ENCODE data around the gene SMDT1. TPM values are rescaled to one million over a fixed set of nuclear protein-coding genes. Genes with fewer than 3 reads are reported as not detected.

SMDT1 gene
- polyA plus RNA-seq, 1 of the 3 experiments (the other 2 are of a cell fraction): 29.8 TPM

GRCh38 chr22:42064629-42065028 is 14.9 kb upstream of the SMDT1 start:
- no peaks in the 10 kb centered on the region for H4K20me1 ChIP-seq (ENCODE audit: insufficient read depth)
- POLR2A ChIA-PET: no interaction called here
- H3K4me2 ChIP-seq: no peak overlapping the region
- H3K9me2 ChIP-seq: no peaks in the 10 kb centered on the region
- no peak overlapping the region for H2AFZ ChIP-seq (ENCODE audit: low read depth)
- no peaks in the 10 kb centered on the region for H3K79me2 ChIP-seq (ENCODE audit: insufficient read depth)
- H3K27ac ChIP-seq (ENCODE audit: low read depth in 2 of 2, low read length in 1 of 2): no peak overlapping the region
- 100% methylated on average over 1 of the region's 1 CpG for WGBS (ENCODE audit: low lambda C conversion rate)
- peaks cover 0 to under 1% of the 10 kb centered on the region in 2 experiments; a peak in 1 of 4 replicates for H3K4me1 ChIP-seq (ENCODE audit: control insufficient read depth in 1 of 2, insufficient read depth in 2 of 2, low read depth in 1 of 2, low read length in 1 of 2)
- CTCF ChIA-PET: no interaction called here
- H3K9me3 ChIP-seq: no peaks in the 10 kb centered on the region
- TF ChIP-seq, protein P1, sequence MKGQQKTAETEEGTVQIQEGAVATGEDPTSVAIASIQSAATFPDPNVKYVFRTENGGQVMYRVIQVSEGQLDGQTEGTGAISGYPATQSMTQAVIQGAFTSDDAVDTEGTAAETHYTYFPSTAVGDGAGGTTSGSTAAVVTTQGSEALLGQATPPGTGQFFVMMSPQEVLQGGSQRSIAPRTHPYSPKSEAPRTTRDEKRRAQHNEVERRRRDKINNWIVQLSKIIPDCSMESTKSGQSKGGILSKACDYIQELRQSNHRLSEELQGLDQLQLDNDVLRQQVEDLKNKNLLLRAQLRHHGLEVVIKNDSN (IDR thresholded peaks at IDR 0.05; ENCODE audit: borderline replicate concordance, low read depth): no peak
- TF ChIP-seq RAD21 (IDR thresholded peaks at IDR 0.05; ENCODE audit: low read length) (no peak), FOXJ3 (CRISPR knock-in tag; IDR thresholded peaks at IDR 0.05) (no peak), MEF2A (IDR thresholded peaks at IDR 0.05; ENCODE audit: borderline replicate concordance, low read depth) (no peak), GABPA (IDR thresholded peaks at IDR 0.05; ENCODE audit: low read depth) (no peak), TAF1 (IDR thresholded peaks at IDR 0.05; ENCODE audit: borderline replicate concordance, low read depth, low read length) (no peak), NFIC (IDR thresholded peaks at IDR 0.05; ENCODE audit: borderline replicate concordance) (no peak)
- TF ChIP-seq, protein P2, sequence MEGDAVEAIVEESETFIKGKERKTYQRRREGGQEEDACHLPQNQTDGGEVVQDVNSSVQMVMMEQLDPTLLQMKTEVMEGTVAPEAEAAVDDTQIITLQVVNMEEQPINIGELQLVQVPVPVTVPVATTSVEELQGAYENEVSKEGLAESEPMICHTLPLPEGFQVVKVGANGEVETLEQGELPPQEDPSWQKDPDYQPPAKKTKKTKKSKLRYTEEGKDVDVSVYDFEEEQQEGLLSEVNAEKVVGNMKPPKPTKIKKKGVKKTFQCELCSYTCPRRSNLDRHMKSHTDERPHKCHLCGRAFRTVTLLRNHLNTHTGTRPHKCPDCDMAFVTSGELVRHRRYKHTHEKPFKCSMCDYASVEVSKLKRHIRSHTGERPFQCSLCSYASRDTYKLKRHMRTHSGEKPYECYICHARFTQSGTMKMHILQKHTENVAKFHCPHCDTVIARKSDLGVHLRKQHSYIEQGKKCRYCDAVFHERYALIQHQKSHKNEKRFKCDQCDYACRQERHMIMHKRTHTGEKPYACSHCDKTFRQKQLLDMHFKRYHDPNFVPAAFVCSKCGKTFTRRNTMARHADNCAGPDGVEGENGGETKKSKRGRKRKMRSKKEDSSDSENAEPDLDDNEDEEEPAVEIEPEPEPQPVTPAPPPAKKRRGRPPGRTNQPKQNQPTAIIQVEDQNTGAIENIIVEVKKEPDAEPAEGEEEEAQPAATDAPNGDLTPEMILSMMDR (IDR thresholded peaks at IDR 0.05): no peak
- TF ChIP-seq, protein P3, sequence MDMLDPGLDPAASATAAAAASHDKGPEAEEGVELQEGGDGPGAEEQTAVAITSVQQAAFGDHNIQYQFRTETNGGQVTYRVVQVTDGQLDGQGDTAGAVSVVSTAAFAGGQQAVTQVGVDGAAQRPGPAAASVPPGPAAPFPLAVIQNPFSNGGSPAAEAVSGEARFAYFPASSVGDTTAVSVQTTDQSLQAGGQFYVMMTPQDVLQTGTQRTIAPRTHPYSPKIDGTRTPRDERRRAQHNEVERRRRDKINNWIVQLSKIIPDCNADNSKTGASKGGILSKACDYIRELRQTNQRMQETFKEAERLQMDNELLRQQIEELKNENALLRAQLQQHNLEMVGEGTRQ (IDR thresholded peaks at IDR 0.05; ENCODE audit: borderline replicate concordance, low read depth, low read length): no peak
- DNase-seq: no peak
- H3F3A ChIP-seq (replicated peaks; ENCODE audit: insufficient read depth): no peaks in the 10 kb centered on the region
- H3K27me3 ChIP-seq (ENCODE audit: insufficient read depth): no peaks in the 10 kb centered on the region
- H3K9ac ChIP-seq: no peak overlapping the region
- H3K36me3 ChIP-seq (replicated peaks in 1 of 2; ENCODE audit: control insufficient read depth in 1 of 2, insufficient read depth in 2 of 2, low read length in 1 of 2): no peaks in the 10 kb centered on the region
- H3K4me3 ChIP-seq (ENCODE audit: low read depth in 2 of 2, low read length in 1 of 2): no peak overlapping the region

DNA sequence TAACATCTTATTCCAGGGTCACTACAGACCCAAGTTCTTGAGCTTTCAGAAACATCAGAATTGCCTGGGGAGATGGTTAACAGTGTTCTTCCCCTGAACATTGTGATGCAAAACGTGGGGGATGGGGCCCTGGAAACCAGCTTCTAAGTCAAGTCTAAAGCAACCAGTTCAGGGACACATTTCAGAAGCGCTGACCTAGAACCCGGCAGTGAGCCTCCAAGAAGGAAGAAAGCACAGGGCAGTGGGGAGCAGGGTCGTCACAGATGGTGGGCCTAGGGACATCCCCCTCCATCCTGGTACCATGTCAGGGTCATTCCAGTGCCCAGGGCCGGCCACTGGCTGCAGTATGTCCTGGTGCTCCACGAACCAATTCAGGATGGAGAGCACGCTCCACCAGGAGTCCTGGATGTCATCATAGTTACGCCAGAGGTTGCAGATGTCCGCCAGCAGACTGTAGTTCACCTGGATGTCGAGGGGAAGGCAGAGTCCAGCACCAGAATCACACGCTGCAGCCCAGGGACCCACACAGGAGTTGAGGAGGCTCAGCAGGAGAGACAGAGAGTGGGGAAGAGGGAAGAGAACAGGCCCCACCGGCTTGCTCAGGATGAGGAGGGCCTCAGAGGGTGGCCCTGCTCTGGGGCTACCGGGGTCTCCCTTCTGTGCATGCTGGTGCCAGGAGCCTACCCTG is 13.9 kb upstream of the SMDT1 start:
- Histone ChIP-seq H3F3A (replicated peaks; ENCODE audit: insufficient read depth) (no peaks in the 10 kb centered on the region), H3K4me1 (ENCODE audit: control insufficient read depth in 1 of 2, insufficient read depth in 2 of 2, low read depth in 1 of 2, low read length in 1 of 2) (peaks cover 0 to 6% of the 10 kb centered on the region in 2 experiments; a peak in 2 of 4 replicates), H3K27ac (ENCODE audit: low read depth in 2 of 2, low read length in 1 of 2) (no peak overlapping the region), H4K20me1 (ENCODE audit: insufficient read depth) (no peaks in the 10 kb centered on the region), H3K9me3 (no peaks in the 10 kb centered on the region), H3K79me2 (ENCODE audit: insufficient read depth) (no peaks in the 10 kb centered on the region), H3K9ac (no peak overlapping the region), H2AFZ (ENCODE audit: low read depth) (no peak overlapping the region), H3K4me3 (ENCODE audit: low read depth in 2 of 2, low read length in 1 of 2) (no peak overlapping the region), H3K27me3 (ENCODE audit: insufficient read depth) (no peaks in the 10 kb centered on the region), H3K9me2 (no peaks in the 10 kb centered on the region), H3K36me3 (replicated peaks in 1 of 2; ENCODE audit: control insufficient read depth in 1 of 2, insufficient read depth in 2 of 2, low read length in 1 of 2) (no peaks in the 10 kb centered on the region), H3K4me2 (no peak overlapping the region)
- ChIA-PET CTCF (no interaction called here), POLR2A (no interaction called here)
- TF ChIP-seq RAD21 (IDR thresholded peaks at IDR 0.05; ENCODE audit: low read length) (no peak), ELF1 (IDR thresholded peaks at IDR 0.05) (no peak), GATA2 (CRISPR knock-in tag; IDR thresholded peaks at IDR 0.05) (no peak), POLR2AphosphoS5 (IDR thresholded peaks at IDR 0.05; ENCODE audit: low read depth, low read length) (no peak), JUND (IDR thresholded peaks at IDR 0.05) (no peak)
- TF ChIP-seq, protein P4, sequence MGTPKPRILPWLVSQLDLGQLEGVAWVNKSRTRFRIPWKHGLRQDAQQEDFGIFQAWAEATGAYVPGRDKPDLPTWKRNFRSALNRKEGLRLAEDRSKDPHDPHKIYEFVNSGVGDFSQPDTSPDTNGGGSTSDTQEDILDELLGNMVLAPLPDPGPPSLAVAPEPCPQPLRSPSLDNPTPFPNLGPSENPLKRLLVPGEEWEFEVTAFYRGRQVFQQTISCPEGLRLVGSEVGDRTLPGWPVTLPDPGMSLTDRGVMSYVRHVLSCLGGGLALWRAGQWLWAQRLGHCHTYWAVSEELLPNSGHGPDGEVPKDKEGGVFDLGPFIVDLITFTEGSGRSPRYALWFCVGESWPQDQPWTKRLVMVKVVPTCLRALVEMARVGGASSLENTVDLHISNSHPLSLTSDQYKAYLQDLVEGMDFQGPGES (IDR thresholded peaks at IDR 0.05; ENCODE audit: low read depth, low read length): no peak
- 50% methylated on average over 1 of the region's 13 CpGs for WGBS (ENCODE audit: low lambda C conversion rate)
- DNase-seq: no peak

Data from SK-N-SH (cell line).